HepG2 (cell line): ENCODE measurements around the gene TLR9. TPM values are rescaled to one million over a fixed set of nuclear protein-coding genes. Genes with fewer than 3 reads are reported as not detected.

Experiments used
- HOXA3 ChIP-seq: sonication (generic); formaldehyde crosslinking; IDR thresholded peaks from 2 replicates; pipeline ENCODE4 v1.5.0; 2020; ENCODE audit warnings: missing genetic modification reagents
- MED8 ChIP-seq: sonication (generic); formaldehyde crosslinking; IDR thresholded peaks from 2 replicates; pipeline ENCODE4 v1.8.1; 2023; ENCODE audit warnings: mild to moderate bottlenecking, missing genetic modification reagents; ENCODE audit not compliant: insufficient replicate concordance
- PAX8 ChIP-seq: sonication (generic); formaldehyde crosslinking; IDR thresholded peaks from 2 replicates; pipeline ENCODE4 v1.8.0; 2022; ENCODE audit warnings: mild to moderate bottlenecking, missing genetic modification reagents, borderline replicate concordance
- SMARCE1 ChIP-seq: fragments of 450-650 bp; IDR thresholded peaks from 2 replicates; pipeline ENCODE4 v1.6.1; 2017; ENCODE audit warnings: borderline replicate concordance
- ZNF678 ChIP-seq: sonication (generic); formaldehyde crosslinking; IDR thresholded peaks from 2 replicates; pipeline ENCODE4 v1.4.0; 2020; ENCODE audit warnings: mild to moderate bottlenecking, missing genetic modification reagents
- polyA plus RNA-seq, 8 experiments: library from polyadenylated mRNA; depleted of rRNA in 3 of 8; stranded (reverse) in 7 of 8; unstranded in 1 of 8; fragments of >200 nt; fragmentation: Illumina TruSeq in 4 of 8; extraction: Trizol in 4 of 8; gene quantifications; 2 replicates each; pipeline versions ENCODE4 v1.2.1 to v1.2.3, GENCODE V29; 2011 to 2016; ENCODE audit warnings: low read depth in 4 of 8, missing spikeins in 1 of 8, mixed read lengths in 1 of 8; ENCODE audit not compliant: insufficient read depth in 1 of 8
- total RNA-seq, 5 experiments: library from RNA; depleted of rRNA; stranded (reverse); fragments of >200 nt; fragmentation: Illumina TruSeq; extraction: Trizol; gene quantifications; 2 replicates each; pipeline ENCODE4 v1.2.3, GENCODE V29; 2016; ENCODE audit warnings: low read depth in 1 of 5
- TF ChIP-seq, protein P1 (sequence below): sonication (generic); formaldehyde crosslinking; IDR thresholded peaks from 2 replicates; pipeline ENCODE4 v1.5.0; 2020; ENCODE audit warnings: mild to moderate bottlenecking, missing genetic modification reagents, borderline replicate concordance
- TF ChIP-seq, protein P2 (sequence below): sonication (generic); formaldehyde crosslinking; IDR thresholded peaks from 2 replicates; pipeline ENCODE4 v1.4.0; 2020; ENCODE audit warnings: missing genetic modification reagents, borderline replicate concordance
- TF ChIP-seq, protein P3 (sequence below): IDR thresholded peaks from 2 replicates; pipeline ENCODE4 v1.4.0; 2020; ENCODE audit warnings: mild to moderate bottlenecking, missing genetic modification reagents

TLR9 gene
- total and polyA plus RNA-seq, 2 of the 13 experiments (the other 11 are each of a cell fraction or from before 2014, with no cell fraction given): not detected

DNA sequence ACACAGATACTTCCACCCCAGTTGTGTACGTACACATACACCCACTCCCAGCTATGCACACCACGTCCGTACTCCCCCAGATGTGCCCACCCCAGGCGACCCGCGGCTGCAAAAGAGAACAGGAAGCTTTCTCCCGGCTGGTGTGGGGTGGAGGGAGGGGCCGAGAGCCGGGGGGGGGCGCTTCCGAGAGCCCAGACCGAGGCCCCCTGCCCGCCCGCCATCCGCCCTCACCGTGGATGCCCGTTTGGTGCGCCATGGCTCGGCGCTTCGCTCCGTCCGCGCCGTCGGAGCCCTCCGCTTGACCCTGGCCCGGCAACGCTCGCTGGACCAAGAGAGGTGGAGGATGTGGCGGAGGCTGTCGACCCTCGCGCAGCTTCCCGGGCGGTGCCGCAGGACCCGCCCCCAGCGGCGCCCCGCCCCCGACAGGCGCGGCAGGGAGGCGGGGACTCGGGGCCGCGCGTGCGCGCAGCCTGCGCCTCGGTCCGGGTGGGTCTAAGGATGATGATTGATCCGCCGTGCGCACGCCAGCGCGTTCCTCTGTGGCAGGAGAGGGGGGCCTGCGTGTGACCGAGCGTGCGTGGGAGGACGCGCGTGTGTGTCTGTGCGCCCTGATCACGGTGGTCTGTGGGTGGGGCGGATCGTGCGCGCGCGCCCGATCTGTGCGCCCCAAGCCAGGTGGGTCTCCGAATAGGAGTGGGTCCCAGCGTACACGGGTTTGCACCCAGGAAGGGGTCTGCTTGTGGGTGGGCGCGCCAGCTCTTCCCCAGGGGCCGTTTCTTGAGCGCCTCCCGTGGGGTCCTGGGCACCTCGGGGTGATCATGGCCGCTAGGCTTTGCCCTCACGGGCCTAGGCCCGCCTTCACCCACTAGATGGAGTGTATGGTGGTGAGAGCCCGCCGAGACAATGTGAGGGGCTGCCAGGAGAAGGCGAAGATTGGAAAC is 13.6 kb upstream of the TLR9 start, which contains the start of gene TWF2 (continued):
- TF ChIP-seq, protein P1, sequence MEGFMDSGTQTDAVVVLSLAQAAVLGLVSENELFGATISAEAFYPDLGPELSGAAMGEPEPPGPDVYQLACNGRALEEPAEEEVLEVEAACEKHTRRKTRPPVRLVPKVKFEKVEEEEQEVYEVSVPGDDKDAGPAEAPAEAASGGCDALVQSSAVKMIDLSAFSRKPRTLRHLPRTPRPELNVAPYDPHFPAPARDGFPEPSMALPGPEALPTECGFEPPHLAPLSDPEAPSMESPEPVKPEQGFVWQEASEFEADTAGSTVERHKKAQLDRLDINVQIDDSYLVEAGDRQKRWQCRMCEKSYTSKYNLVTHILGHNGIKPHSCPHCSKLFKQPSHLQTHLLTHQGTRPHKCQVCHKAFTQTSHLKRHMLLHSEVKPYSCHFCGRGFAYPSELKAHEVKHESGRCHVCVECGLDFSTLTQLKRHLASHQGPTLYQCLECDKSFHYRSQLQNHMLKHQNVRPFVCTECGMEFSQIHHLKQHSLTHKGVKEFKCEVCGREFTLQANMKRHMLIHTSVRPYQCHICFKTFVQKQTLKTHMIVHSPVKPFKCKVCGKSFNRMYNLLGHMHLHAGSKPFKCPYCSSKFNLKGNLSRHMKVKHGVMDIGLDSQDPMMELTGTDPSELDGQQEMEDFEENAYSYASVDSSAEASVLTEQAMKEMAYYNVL (CRISPR knock-in tag): no peak
- TF ChIP-seq HOXA3 (CRISPR knock-in tag) (peak; percentile 65; the same call in 1 of the 2 replicates), ZNF678 (CRISPR knock-in tag) (no peak), PAX8 (CRISPR knock-in tag) (0 out of 2 replicates have a peak, but pooled peaks have one; percentile 91), MED8 (CRISPR knock-in tag) (peak; percentile 29), SMARCE1 (no peak)
- TF ChIP-seq, protein P2, sequence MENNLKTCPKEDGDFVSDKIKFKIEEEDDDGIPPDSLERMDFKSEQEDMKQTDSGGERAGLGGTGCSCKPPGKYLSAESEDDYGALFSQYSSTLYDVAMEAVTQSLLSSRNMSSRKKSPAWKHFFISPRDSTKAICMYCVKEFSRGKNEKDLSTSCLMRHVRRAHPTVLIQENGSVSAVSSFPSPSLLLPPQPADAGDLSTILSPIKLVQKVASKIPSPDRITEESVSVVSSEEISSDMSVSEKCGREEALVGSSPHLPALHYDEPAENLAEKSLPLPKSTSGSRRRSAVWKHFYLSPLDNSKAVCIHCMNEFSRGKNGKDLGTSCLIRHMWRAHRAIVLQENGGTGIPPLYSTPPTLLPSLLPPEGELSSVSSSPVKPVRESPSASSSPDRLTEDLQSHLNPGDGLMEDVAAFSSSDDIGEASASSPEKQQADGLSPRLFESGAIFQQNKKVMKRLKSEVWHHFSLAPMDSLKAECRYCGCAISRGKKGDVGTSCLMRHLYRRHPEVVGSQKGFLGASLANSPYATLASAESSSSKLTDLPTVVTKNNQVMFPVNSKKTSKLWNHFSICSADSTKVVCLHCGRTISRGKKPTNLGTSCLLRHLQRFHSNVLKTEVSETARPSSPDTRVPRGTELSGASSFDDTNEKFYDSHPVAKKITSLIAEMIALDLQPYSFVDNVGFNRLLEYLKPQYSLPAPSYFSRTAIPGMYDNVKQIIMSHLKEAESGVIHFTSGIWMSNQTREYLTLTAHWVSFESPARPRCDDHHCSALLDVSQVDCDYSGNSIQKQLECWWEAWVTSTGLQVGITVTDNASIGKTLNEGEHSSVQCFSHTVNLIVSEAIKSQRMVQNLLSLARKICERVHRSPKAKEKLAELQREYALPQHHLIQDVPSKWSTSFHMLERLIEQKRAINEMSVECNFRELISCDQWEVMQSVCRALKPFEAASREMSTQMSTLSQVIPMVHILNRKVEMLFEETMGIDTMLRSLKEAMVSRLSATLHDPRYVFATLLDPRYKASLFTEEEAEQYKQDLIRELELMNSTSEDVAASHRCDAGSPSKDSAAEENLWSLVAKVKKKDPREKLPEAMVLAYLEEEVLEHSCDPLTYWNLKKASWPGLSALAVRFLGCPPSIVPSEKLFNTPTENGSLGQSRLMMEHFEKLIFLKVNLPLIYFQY (CRISPR knock-in tag): 0 out of 2 replicates have a peak, but pooled peaks have one; percentile 49
- TF ChIP-seq, protein P3, sequence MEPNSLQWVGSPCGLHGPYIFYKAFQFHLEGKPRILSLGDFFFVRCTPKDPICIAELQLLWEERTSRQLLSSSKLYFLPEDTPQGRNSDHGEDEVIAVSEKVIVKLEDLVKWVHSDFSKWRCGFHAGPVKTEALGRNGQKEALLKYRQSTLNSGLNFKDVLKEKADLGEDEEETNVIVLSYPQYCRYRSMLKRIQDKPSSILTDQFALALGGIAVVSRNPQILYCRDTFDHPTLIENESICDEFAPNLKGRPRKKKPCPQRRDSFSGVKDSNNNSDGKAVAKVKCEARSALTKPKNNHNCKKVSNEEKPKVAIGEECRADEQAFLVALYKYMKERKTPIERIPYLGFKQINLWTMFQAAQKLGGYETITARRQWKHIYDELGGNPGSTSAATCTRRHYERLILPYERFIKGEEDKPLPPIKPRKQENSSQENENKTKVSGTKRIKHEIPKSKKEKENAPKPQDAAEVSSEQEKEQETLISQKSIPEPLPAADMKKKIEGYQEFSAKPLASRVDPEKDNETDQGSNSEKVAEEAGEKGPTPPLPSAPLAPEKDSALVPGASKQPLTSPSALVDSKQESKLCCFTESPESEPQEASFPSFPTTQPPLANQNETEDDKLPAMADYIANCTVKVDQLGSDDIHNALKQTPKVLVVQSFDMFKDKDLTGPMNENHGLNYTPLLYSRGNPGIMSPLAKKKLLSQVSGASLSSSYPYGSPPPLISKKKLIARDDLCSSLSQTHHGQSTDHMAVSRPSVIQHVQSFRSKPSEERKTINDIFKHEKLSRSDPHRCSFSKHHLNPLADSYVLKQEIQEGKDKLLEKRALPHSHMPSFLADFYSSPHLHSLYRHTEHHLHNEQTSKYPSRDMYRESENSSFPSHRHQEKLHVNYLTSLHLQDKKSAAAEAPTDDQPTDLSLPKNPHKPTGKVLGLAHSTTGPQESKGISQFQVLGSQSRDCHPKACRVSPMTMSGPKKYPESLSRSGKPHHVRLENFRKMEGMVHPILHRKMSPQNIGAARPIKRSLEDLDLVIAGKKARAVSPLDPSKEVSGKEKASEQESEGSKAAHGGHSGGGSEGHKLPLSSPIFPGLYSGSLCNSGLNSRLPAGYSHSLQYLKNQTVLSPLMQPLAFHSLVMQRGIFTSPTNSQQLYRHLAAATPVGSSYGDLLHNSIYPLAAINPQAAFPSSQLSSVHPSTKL (CRISPR knock-in tag): no peak
